NCI-H748 treated with DMSO at 0.1 percent for 48 hours (cell line): Measurements from ENCODE around the gene SSR4.

ENCODE experiments used
- DNase-seq: peaks from one replicate; lab custom pipeline; 2025; lab: John Stamatoyannopoulos, UW

The SSR4 gene

DNA sequence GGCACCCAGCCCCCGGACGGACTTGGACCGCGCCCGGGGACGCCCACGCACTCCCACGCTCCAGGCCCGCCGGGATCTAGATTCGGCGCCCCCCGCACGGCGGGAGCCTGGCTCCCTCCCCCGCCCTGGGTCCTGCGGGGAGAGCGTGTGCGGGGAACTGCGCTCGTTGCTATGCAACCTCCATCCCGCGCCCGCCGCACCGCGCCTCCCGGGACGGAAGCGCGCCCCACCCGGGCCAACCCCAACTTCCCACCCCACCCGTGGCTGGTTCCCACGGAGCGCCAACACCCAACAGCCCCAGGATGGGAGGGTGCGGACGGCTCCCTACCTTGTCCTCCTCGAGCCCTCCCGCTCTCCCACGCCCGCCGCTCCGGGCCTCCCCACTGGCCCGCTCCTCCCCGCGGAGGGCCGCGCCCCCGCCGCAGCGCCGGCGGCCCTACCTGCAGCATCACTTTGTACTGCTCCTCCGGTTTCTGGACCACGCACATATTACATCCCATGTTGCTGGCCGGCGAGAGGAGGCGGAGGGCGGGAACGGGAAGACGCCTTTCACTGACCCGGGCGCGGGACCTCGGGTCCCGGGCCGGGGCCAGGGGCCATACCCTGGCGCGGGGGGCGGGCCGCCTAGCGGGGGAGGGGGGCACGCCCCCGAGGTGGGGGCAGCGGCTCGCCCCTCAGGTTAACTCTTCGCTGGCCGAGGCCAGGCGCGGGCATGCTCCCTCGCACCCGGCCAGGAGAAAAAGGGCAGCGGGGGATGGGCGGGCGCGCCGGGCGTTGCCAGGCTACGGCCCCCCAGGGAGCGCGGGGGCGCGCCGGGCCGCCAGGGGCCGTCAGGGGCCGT, 35.6 kb downstream of the SSR4 start, which contains the start of gene PDZD4:
Gene PDZD4 (minus strand): TSS at position 746 of the 841 bp plus-strand sequence. CDS start 246 bp downstream, at position 500.
- no peak for DNase-seq

DNA sequence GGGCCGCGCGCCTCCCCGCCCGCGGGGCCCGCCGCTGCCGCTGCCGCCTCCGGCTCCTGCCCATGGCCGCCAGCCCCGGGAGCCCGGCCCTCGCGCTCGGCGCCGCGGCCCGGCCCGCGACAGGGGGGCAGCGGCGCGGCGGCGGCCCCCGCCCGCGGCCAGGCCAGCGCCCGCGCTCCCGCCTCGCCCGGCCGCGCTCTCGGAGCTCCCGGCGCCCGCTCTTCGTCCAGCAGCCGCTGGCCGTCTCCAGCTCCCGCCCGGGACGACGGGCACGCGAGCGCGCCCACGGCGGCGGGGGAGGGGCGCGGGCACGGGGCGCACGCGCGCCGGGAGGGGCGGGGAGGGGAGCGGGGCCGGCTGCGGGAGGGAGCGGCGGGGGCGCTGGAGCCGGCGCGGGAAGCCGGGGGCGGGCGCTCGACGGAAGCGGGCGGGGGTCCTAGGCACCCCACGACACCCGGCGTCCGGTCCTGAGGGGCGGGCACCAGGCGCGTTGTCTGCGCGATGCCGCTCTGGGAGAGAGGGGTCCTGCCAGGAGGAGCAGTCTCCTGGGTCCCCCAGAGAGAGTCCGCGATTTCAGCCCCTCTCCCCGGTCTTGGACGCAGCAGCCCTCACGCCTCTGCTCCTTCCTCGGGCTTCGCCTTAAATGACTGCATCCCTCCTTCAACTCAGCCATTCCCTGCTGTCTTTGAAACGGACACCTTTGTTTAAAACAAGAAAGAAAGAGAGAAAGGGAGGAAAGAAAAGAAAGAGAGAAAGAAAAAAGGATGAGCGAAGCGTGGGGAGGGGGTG, 36.4 kb downstream of the SSR4 start:
- no peak for DNase-seq

DNA sequence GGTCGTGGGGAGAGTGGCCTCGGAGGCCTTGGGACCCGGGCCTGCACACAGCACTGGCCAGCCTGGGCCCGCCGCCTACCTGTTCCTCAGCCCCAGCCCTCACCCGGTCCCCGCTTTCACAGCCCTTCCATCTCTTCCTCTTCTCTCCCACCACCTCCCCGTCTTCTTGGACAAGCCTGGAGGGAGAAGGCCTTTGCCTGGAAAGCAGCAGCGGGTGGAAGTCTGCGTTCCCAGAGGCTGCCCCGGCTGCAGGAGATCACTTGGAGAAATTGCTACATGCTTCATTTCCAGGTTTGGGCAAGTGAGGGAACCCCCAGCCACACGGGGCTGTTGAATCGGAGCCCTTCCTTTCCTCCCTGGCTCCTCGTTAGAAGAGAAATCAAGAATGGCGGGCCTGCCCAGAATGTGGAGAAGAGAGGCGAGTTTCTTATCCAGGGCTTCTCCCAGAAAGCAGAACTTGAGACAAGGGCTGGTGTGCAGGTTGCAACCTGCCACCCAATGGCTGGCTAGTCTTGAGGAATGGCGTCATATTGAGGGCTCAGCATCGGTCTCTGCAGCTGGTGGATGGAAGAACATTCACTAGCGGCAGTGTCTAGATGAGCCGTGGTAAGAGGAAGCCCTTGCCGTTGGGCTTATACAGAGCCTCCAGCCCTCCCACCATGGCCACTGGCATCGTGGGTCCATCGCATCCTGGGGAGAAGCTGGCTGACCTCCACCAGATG, 37.1 kb downstream of the SSR4 start:
- DNase-seq, result no peak

DNA sequence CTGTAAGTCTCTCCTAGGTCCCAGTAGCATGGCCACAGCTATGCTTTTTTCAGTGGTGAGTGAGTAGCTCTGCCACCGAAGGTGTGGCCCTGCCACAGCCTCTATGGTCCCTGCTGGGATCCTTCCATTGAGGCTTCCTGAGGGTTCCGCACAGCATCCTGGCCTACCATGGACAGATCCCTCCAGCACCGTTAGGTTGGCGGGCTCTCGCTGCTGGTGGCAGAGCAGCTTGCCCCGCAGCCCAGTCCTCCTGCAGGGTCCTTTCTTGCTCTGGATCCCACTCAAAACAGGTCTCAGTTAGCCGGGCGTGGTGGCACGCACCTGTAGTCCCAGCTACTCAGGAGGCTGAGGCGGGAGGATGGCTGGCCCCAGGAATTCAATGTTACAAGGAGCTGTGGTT, 38.3 kb downstream of the SSR4 start:
- DNase-seq, result no peak

DNA sequence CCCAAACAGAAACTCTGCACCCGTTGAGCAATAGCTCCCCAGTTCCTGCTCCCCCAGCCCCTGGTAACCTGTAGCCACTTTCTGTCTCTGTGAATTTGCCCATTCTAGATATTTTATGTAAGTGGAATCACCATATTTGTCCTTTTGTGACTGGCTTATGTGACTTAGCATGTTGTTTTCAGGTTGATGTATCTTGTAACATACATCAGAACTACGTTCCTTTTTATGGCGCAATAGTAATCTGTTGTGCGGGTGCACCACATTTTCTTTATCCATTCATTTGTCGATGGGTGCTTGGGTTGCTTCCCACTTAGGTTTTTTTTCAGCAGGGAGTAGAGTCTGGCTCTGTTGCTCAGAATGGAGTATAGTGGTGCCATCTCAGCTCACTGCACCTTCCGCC, 42.5 kb downstream of the SSR4 start:
- no peak for DNase-seq

DNA sequence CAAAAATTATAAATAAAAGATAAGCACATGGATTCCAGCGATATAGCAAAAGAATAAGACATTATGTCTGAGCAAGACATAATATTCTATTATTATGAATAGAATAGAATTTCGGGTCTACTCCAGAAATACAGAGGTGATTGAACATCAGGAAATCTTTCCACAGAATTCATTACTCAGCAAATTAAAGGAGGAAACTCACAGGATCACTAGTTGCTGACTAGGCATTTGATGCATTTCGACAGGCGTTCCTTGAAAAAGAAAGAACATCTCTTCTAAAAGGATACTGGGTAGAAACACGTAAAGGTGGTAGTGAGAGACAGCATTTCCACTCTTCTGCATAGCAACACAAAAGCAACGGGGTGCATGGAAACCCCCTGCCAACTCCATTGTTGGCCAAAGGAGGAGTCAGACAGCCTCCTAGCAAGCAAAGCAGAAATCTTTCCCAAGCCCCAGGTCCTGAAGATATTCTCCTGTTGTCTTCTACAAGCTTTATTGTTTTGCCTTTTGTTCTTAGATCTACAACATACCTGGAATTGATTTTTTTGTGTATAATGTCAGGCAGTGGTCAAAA, 50.1 kb downstream of the SSR4 start:
- no peak for DNase-seq

DNA sequence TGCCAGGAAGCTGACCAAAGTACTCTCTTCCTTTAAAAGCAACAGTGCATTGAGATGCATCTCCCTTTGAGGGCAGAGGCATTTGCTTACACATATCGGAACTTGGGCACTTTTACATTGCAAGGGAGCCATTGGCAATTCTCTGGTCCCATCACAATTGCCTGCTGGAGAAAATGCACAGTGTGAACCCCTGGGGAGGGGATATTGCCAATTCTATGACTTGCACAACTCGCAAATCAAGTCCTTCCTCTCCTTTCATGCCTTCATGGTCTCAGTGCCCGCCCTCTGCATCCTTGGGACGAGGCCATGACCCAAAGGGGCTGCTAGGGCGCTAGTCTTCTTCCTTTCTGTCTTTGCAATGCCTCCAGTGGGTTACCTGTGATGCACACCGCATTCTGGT, 50.7 kb downstream of the SSR4 start:
- DNase-seq, result no peak

DNA sequence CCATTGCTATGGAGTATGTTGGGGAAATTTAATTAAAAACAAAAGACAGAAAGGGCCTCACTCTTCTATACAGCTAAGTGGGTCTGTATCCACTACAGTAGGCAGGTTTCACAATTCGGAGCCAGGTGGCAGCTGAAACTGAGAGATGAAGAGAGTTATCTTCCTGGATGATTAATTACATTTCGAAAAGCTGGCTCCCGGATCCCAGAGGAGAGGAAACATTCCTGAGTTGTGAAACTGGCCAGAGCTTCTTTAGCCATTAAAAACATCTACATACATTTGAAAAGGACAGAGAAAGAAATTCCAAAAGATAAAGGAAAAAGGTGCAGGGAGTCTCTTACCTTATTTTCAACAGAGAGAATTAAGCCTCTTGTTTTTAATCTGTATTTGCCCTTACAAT, 51.4 kb downstream of the SSR4 start:
- no peak for DNase-seq
